Measurements from ENCODE around the gene SHISA5. TPM values are rescaled to one million over a fixed set of nuclear protein-coding genes. Genes with fewer than 3 reads are reported as not detected.

The SHISA5 gene
- total and polyA plus RNA-seq, 10 of the 15 experiments (the other 5 are each of a cell fraction or from before 2014, with no cell fraction given) = 17.1 to 148 (median 67.3) TPM

- TF ChIP-seq E4F1 (IDR thresholded peaks at IDR 0.05; ENCODE audit: borderline replicate concordance, partially characterized antibody) (no peak), CHD2 (IDR thresholded peaks at IDR 0.05; ENCODE audit: borderline replicate concordance, low read depth, low read length) (peak; percentile 80), MYB (IDR thresholded peaks at IDR 0.05; ENCODE audit: borderline replicate concordance, low read depth, low read length) (no peak), EZH2 (IDR thresholded peaks at IDR 0.05; ENCODE audit: borderline replicate concordance, control insufficient read depth, low read depth, low read length) (no peak), HDAC6 (IDR thresholded peaks at IDR 0.05; ENCODE audit: unreplicated experiment) (no peak), TCF3 (IDR thresholded peaks at IDR 0.05; ENCODE audit: borderline replicate concordance, insufficient read depth, low read depth, low read length) (no peak), MYC (IDR thresholded peaks at IDR 0.05; ENCODE audit: insufficient read depth, insufficient read length, insufficient replicate concordance, low read length, severe bottlenecking) (no peak), SMAD1 (IDR thresholded peaks at IDR 0.05; ENCODE audit: low read depth, partially characterized antibody) (no peak), IRF4 (IDR thresholded peaks at IDR 0.05; ENCODE audit: low read depth, low read length) (no peak), CEBPZ (IDR thresholded peaks at IDR 0.05; ENCODE audit: low read depth, low read length) (no peak), TARDBP (IDR thresholded peaks at IDR 0.05; ENCODE audit: borderline replicate concordance) (no peak), SUZ12 (IDR thresholded peaks at IDR 0.05; ENCODE audit: unreplicated experiment) (no peak), CREB1 (IDR thresholded peaks at IDR 0.05; ENCODE audit: low read depth) (peak; percentile 99), SIN3A (IDR thresholded peaks at IDR 0.05; ENCODE audit: low read depth, low read length) (peak; percentile 94), SPI1 (IDR thresholded peaks at IDR 0.05; ENCODE audit: borderline replicate concordance, insufficient read depth, low read depth, low read length) (no peak), FOS (IDR thresholded peaks at IDR 0.05; ENCODE audit: borderline replicate concordance, extremely low read depth, insufficient read length) (no peak), PKNOX1 (IDR thresholded peaks at IDR 0.05) (peak; percentile 76), RAD21 (IDR thresholded peaks at IDR 0.05; ENCODE audit: insufficient read depth, low read depth, low read length) (no peak), HDAC2 (IDR thresholded peaks at IDR 0.05) (no peak), MEF2A (IDR thresholded peaks at IDR 0.05; ENCODE audit: insufficient read depth, low read depth, low read length) (0 out of 2 replicates have a peak, but pooled peaks have one; percentile 30)
- TF ChIP-seq, protein P1, sequence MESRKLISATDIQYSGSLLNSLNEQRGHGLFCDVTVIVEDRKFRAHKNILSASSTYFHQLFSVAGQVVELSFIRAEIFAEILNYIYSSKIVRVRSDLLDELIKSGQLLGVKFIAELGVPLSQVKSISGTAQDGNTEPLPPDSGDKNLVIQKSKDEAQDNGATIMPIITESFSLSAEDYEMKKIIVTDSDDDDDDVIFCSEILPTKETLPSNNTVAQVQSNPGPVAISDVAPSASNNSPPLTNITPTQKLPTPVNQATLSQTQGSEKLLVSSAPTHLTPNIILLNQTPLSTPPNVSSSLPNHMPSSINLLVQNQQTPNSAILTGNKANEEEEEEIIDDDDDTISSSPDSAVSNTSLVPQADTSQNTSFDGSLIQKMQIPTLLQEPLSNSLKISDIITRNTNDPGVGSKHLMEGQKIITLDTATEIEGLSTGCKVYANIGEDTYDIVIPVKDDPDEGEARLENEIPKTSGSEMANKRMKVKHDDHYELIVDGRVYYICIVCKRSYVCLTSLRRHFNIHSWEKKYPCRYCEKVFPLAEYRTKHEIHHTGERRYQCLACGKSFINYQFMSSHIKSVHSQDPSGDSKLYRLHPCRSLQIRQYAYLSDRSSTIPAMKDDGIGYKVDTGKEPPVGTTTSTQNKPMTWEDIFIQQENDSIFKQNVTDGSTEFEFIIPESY (IDR thresholded peaks at IDR 0.05) = no peak
These were observed 57.4 kb downstream of the SHISA5 start, which contains the start of gene ATRIP (continued) for GRCh38 chr3:48446425-48447193.
